AG09319 (cell line): ENCODE data around the gene RPSA.
"Not testable (repeated sequence)": the region's sequence is repeated elsewhere in the genome, so short reads cannot be mapped to it uniquely, and the experiment has no call there.

Source experiments
- DNase-seq: peaks from one replicate; pipeline ENCODE4 v3.0.0-alpha.2; 2010; ENCODE audit warnings: low read depth; ENCODE audit errors: extremely low read depth
- TF ChIP-seq, protein P1 (sequence below): IDR thresholded peaks from 2 replicates; pipeline ENCODE4 v1.5.1; 2011; ENCODE audit warnings: low read depth, mild to moderate bottlenecking, inconsistent platforms, low read length, moderate library complexity

Gene RPSA

DNA sequence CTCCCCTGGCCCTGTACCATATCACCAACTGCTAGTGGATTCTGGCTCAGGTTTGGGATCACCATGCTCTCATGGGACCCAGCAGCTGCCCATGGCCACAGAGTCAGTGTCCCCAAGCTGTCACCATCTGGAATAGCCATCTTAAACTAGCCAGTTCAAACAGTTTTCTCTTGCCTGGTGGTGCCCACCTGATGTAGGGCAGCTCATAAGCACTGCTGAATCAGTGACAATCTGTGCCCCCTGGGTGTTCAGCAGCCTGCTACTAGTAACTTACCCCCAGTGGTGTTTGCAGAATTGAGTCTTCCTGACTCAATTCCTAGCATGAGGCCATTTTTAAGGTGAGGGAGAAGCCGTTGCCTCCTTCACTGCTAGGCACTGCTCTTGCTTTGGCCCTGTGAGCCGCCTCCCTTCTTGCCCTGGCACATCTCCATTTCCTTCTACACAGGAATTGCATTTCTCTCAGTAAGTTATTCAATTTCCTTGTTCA, 7.9 kb downstream of the RPSA start:
- TF ChIP-seq, protein P1, sequence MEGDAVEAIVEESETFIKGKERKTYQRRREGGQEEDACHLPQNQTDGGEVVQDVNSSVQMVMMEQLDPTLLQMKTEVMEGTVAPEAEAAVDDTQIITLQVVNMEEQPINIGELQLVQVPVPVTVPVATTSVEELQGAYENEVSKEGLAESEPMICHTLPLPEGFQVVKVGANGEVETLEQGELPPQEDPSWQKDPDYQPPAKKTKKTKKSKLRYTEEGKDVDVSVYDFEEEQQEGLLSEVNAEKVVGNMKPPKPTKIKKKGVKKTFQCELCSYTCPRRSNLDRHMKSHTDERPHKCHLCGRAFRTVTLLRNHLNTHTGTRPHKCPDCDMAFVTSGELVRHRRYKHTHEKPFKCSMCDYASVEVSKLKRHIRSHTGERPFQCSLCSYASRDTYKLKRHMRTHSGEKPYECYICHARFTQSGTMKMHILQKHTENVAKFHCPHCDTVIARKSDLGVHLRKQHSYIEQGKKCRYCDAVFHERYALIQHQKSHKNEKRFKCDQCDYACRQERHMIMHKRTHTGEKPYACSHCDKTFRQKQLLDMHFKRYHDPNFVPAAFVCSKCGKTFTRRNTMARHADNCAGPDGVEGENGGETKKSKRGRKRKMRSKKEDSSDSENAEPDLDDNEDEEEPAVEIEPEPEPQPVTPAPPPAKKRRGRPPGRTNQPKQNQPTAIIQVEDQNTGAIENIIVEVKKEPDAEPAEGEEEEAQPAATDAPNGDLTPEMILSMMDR, result no peak
- DNase-seq, result no peak

DNA sequence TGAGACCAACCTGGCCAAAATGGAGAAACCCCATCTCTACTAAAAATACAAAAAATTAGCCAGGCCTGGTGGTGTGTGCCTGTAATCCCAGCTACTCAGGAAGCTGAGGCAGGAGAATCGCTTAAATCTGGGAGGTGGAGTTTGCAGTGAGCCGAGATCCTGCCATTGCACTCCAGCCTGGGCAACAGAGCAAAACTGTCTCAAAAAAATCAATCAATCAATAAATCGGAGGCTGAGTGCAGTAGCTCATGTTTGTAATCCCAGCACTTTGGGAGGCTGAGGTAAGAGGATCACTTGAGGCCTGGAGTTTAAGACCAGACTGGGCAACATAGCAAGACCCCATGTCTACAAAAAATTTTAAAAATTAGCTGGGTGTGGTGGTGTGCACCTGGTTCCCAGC, 8.8 kb downstream of the RPSA start:
- not testable (repeated sequence) for DNase-seq

DNA sequence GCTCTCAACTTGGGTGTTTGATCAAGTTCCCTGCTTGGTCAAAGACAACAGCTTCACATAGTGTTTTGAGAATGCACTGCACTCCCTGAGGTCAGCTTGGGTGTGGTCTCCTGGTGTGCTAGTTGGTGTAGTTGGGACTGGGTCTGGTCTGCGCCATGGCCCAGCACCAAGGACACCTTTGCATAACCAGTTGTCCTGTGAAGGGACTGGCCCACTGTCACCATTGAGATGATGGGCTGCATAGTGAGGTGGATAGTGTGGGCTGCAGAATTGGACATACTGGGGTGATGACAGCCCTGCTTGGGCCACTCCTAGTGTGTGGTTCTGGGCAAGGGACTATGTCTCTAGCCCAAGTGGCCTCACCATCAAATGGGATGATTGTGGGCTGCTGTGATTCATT, 9.5 kb downstream of the RPSA start:
- TF ChIP-seq, protein P1, result no peak
- no peak for DNase-seq

DNA sequence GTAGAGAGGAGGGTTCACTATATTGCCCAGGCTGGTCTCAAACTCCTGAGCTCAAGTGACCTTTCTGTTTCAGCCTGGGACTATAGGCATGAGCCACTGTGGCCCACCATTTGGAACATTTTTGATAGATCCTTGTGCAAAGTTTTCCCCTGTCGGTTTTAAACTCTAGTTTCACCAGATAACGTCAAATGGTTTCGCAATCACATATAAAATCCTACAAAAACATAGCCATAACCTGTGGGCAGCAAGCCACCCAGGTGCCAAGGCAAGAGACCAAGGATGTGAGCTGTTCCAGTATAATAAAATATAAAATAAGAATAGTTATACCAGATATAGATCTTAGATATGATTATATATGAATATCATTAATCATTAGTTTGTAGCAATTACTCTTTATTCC, 10.5 kb downstream of the RPSA start:
- DNase-seq, result not testable (repeated sequence)

DNA sequence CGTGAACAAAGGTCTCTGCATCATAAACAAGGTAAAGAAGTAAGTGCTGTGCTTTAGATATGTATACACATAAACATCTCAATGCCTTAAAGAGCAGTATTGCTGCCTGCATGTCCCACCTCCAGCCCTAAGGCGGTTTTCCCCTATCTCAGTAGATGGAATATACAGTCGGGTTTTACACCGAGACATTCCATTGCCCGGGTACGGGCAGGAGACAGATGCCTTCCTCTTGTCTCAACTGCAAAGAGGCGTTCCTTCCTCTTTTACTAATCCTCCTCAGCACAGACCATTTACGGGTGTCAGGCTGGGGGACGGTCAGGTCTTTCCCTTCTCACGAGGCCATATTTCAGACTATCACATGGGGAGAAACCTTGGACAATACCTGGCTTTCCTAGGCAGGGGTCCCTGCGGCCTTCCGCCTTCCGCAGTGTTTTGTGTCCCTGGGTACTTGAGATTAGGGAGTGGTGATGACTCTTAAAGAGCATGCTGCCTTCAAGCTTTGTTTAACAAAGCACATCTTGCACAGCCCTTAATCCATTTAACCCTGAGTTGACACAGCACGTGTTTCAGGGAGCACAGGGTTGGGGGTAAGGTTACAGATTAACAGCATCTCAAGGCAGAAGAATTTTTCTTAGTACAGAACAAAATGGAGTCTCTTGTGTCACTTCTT, 12.2 kb downstream of the RPSA start:
- not testable (repeated sequence) for DNase-seq

DNA sequence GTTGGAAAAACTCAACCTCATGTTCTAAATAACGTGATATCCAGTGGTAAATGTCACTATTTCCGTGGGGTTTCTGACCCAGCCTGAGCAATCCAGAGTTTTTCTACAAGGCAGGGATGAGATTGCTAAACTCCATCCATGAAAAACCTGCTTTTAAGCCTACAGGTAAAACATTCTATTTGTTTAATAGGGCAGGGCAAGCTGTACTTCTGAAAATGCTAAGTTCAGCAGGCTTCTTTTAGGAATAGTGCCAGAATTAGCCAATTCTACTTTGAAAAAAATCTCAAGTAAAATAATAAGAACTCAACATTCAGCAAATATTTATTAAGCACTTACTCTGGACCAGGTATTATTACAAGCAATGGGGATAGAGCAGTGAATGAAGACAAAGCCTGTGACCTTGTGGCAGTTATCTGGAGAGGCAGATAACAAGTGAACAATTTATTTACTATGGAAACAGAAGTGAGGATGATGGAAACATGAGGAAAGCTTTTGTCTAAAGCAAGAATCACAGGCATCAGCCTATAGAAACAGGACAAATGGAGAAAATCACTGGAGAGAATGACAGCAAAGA, 13.3 kb downstream of the RPSA start:
- TF ChIP-seq, protein P1, result no peak
- no peak for DNase-seq

DNA sequence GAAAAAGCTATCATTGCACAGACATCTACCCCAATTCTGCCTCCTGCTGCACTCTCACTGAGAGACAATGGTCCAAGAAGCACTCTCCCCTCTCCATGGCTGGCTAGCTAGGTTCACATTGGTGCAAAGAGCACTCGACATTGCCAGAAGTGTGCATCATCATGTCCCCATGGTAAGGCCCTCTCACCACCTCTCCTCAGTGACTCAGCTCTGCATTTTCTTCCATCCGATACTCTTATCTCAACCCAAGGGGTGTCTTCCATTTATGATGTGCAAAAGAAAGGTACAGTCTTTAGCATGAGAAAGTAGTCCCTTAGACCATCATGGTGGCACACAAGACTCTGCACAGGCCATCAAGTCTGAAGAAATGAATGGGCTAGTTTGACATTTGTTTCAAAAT, 14.0 kb downstream of the RPSA start:
- DNase-seq, result no peak
- TF ChIP-seq, protein P1, result no peak

DNA sequence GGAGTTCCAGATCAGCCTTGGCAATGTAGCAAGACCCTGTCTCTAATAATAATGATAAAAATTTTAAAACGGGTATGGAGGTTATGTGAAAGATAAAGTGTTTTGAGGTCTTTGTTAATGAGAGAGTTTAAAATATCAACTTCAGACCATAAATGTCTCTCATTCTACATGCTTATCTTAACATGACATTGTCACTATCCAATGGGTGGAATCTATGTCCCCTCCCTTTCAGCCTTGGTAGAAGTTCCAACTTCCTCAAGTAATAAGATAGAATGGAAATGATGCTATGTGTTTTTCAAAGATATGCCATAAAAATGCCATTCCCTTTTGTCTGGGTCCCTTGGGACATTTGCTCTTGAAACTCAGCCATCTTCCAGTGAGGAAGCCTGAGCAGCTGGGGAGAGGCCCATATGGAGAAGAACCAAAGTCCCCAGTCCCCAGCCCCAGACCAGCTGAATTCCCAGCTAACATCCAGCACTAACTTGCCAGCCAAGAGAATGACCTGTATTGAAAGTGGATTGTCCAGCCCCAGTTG, 17.0 kb downstream of the RPSA start:
- TF ChIP-seq, protein P1, result no peak
- no peak for DNase-seq

DNA sequence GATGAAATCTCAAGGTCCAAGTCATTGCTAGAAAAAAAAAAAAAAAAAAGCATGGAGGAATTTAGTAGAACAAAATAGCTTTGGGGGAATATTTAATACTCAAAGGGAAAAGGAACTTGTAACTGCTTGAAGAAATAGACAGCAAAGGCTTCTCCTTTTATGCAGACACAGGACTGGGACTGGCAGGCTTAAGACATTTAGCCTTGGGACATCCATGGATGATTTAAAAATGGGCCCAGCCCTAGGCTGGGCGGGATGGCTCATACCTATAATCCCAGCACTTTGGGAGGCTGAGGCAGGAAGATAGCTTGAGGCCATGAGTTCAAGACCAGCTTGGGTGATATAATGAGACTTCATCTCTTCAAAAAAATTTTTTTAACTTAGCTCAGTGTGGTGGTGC, 19.8 kb downstream of the RPSA start:
- no peak for DNase-seq
- TF ChIP-seq, protein P1, result no peak
